PFSK-1 (cell line): ENCODE data around the gene AP5Z1.

Source experiments
- FOXP2 ChIP-seq: optimal IDR thresholded peaks from 2 replicates; pipeline ENCODE3; 2011; ENCODE audit warnings: borderline replicate concordance, control low read depth, inconsistent platforms; ENCODE audit not compliant: insufficient read depth; ENCODE audit errors: extremely low read length, extremely low read depth
- POLR2AphosphoS5 ChIP-seq: IDR thresholded peaks from 2 replicates; pipeline ENCODE4 v1.6.1; 2012; ENCODE audit warnings: low read depth, mild to moderate bottlenecking, control low read depth, low read length, moderate library complexity
- REST ChIP-seq, 2 experiments: IDR thresholded peaks; 2 replicates each; pipeline versions ENCODE4 v1.6.1 to v1.8.0; 2011 to 2012; ENCODE audit warnings: low read depth in 2 of 2, low read length in 2 of 2, control low read depth in 1 of 2, inconsistent platforms in 1 of 2, mild to moderate bottlenecking in 1 of 2, moderate library complexity in 1 of 2; ENCODE audit not compliant: insufficient read depth in 1 of 2

DNA sequence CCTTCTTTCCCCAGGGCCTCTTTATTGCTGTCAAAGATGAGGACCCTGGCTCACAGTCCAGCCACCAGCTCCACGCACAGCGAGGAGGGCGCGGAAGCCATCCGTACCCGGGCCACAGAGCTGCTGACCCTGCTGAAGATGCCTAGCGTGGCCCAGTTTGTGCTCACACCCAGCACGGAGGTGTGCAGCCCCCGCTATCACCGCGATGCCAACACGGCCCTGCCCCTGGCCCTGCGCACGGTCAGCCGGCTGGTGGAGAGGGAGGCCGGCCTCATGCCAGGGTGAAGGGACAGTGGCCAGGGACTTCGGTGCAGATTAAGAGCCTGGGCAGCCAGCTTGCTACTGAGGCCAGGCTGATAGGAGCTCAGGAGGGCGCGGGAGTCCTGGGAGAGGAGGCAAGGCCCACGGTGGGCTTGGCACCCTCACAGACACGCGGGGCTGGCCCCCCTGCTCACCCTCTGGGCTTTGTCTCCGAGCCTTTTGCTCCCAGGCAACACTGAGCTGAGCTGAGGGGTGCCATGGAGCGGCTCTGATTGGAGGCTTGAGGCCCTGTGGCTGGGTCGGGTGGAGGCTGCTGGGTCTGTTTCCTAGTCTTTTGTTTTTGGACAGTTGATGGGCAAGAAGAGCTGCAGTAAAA is 15.8 kb downstream of the AP5Z1 start:
- TF ChIP-seq POLR2AphosphoS5: no peak
- TF ChIP-seq REST (IDR thresholded peaks at IDR 0.05; ENCODE audit: insufficient read depth in 1 of 2, low read depth in 2 of 2, low read length in 2 of 2): no peak
- no peak for TF ChIP-seq FOXP2
